NCI-H128 (cell line): ENCODE measurements around the gene FRMD4B.
A peak's percentile ranks its signal among the peaks of the same experiment; 100 is the strongest.
"Not testable (repeated sequence)": the region's sequence is repeated elsewhere in the genome, so short reads cannot be mapped to it uniquely, and the experiment has no call there.

Experiments
- DNase-seq: peaks from one replicate; lab custom pipeline; 2025; ENCODE audit not compliant: unreplicated experiment; lab: John Stamatoyannopoulos, UW

FRMD4B gene

DNA sequence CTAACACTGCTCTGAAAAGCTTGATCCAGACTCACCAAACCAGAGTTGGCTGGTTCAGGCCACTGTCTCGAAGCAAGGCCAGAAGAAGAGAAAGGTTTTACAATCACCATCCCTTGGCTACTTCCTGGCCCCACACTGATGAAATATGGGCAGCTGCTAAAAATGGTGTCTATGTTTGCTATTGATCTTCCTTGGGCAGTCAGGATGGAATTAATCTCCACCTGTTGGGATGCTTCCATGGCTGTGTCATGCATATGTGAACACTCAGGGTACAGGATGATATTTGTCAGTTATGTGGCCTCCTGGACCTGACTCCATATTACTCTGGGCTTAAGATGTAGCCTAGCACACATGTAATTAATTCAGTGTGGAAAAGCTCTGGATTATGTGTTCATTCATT is 61.9 kb downstream of the FRMD4B start:
- DNase-seq, result no peak

- not testable (repeated sequence) for DNase-seq
Observed at GRCh38 chr3:69322512-69322911, 63.4 kb downstream of the FRMD4B start.

DNA sequence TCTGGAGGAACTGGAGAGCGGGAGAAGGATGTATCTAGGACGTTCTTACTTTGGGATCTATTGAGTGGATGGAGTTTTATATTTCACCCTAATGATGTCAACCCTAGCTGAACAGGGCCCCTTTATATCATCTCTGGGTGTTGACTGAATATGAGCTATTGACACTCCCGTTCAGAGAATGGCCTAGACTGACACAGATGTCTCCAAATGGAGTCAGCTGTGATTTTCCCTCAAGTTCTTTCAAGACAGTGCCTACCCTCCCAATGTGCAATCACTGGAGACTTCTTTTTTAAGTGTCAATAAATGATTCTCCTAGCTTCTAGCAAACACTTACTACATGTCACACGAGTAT is 63.8 kb downstream of the FRMD4B start:
- no peak for DNase-seq

- no peak for DNase-seq
Observed at GRCh38 chr3:69321301-69322157, 64.4 kb downstream of the FRMD4B start.

DNA sequence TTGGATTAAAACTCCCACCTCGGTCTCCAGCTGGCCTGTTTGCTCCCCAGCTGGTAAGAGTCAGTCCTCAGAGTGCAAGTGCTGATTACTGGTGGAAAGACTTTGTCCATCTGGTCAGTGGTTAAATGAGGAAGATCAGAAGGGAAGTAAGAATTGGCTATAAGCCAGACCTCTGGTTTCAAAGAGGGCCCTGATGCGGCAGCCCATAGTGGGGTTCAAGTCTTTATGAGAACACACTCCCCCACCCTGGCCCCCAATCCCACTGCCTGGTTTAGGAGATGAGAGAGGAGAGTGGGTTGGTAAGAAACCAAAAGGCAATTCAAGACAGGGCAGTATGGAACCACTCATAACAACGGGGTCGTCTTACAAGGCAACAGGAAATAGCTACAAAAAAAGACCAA is 65.0 kb downstream of the FRMD4B start:
- no peak for DNase-seq

DNA sequence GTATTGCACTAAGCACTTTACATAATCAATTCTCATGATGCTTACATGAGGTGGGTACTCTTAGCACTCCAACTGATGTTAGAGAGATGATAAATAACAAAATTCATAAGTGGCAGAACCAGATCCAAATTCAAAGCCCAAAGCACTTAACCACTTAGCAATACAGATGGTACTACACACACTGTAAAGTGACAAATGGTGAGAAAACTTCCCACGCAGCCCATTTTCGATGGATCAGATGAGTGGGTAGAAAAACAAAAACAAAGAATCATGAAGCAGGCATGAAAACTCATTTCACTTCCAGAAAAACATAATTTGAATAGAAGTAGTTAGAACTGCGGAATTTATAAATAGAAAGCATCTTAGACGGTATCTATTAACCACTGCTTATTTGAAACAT is 66.2 kb downstream of the FRMD4B start:
- DNase-seq, result no peak

GRCh38 chr3:69318410-69318809 is 67.5 kb downstream of the FRMD4B start:
- DNase-seq, result no peak

GRCh38 chr3:69313251-69313650 is 72.6 kb downstream of the FRMD4B start:
- no peak for DNase-seq

DNA sequence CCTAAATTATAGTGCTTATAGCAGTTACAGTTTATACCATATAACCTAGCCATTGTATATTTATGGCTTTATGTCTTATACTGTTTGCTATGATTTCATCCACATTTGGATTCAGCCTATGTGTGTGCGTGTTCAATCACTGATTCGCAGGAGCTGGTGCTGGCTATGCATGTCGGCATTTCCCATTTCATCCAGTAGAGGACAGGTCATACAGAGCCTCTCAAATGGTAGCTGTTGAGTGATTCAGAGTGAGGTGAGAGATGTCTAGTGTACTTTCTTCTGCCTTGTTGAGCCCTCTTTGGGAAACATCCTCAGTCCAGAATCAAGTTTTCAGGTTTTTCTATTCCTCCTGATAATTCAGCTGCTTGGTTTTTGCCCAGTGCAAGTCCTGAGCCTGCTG is 76.1 kb downstream of the FRMD4B start:
- DNase-seq, result no peak

DNA sequence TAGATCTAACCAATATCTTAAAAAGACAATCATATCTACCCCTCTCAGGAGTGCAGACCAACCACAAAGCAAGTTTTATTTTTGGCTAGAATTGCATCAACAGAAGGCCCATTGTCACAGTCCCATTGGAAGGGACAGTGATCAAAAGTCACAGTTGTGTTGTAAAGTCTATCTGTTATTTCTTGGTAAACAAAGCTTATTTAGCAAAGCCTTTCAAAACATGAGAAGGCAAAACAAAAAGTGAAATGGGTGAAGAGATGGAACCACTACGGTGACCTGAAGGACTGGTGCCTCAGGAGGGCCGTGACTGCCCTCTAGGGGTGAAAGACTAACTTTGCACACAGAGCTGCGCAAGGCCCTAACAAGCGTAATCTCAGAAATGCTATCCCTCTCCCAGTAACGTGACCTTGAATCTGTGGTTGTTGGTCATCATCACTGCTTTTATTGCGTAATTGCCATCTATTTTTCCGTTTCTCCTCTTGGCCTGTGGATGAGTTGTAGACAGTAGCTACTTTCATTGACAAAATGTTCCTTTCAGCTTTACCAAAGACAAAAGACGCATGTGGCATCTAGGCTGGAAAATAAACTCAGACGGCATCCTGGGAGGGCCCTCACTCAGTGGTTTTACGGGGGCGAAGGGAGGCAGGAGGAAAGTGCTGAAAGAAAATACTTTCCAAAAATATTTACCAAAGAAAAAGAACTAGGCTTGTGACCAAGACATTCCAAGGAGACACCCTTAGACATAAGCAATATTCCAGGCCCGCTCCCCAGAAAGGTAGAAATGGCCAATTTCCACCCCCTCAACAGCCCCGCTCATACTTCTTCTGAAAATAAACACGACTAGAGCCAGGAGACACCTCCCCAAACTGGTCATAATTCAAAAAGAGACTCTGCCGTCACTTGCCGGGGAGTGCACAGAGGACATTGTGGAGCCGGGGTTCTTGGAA is 79.4 kb downstream of the FRMD4B start:
- peak; percentile 9 for DNase-seq

- DNase-seq, result no peak
Observed at GRCh38 chr3:69305011-69305410, 80.9 kb downstream of the FRMD4B start.

GRCh38 chr3:69304396-69304795 is 81.5 kb downstream of the FRMD4B start:
- DNase-seq, result no peak

DNA sequence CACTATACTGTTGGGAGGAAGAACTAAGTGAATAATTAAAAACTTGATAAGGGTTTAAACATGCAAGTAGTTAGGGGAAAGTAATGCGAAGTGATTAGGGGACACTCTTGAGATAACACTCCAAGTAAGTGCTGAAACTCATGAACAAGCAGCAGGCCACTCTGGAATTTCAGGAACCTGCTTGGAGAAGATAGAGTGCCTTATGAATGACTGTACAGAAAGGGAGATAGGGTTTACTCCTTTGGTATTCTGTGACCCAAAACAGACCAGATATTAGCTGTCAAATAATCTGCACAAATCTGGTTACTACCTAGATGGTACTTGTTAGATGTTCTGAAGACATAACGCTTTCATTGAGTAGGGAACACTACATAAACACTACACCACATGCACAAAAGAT is 85.6 kb downstream of the FRMD4B start:
- no peak for DNase-seq

- no peak for DNase-seq
Observed at GRCh38 chr3:69299344-69299743, 86.5 kb downstream of the FRMD4B start.

GRCh38 chr3:69297501-69297900 is 88.4 kb downstream of the FRMD4B start:
- DNase-seq, result no peak

GRCh38 chr3:69296995-69297394 is 88.9 kb downstream of the FRMD4B start:
- DNase-seq, result no peak

DNA sequence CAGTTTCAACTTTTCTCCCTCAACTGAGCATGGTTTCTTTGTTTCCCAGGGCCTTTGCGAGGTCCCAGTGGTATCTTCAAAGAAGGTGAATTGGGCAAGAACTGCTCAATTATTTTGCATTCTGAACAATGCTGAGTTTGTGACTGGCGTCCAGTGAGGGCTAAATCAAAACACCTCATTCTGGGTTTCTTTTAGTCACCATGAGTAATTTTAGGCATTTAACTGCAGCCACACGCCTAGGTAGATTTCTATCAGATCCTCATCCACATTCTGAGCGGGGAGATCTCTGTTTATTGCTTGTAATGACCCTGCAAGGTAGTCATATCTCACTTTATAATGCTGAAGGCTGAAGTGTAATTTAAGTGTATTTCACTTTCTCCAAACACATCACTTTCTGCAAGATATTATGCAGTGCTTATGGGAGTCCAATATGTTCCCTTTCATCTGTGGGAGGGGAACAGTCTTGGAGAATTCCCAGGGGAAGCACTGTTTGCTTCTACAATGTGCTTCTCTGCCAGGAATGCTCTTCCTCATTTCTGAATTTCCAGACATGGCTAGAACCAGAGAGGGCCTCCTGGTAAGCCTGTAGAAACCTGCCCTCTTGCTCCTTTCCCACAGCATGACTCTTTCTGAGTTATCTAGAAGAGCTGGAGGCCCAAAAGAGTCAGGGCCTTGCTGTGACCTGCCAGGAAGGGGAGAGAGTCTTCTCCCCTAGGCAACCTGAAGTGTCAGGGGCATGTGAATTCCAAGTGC is 91.7 kb downstream of the FRMD4B start:
- no peak for DNase-seq

- no peak for DNase-seq
Observed at GRCh38 chr3:69292959-69293574, 92.8 kb downstream of the FRMD4B start.

DNA sequence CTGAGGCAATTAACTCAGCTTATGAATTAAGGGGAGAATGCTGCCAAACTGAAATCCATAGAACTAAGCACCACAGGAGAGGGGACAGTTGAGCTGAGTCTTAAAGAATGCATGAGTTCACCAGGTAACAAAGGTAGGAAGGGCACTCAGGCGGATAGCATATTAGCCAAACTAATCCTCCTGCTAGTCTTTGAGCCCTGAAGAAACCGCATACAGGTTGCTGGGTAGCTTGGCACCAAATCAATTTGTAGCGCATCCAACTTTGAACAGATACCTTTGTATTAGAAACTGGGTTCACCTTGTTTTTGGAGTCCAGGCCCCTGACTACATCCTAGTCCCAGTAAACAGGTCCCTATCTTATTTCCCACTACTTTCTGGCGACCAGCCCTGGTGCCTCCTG is 93.7 kb downstream of the FRMD4B start:
- no peak for DNase-seq

DNA sequence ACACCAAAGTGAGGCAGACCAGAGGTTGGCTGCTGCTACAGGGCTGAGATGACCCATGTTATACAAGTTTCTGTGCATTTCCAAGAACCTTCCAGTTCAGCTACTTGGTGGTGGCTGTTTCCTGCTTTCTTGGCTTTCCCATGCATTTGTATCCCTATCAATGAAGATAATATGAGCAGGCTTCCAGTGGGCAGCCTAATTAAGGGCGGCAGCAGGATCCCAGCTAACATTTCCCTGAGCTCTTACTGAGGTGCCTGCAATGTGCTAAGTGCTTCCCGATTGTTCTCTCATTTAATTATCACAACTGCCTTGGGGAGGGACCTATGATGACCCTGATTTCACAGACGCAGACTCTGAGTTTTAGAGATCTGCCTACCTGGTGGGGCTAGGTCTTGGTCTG is 95.5 kb downstream of the FRMD4B start:
- DNase-seq, result no peak

- DNase-seq, result no peak
Observed at GRCh38 chr3:69290006-69290405, 95.9 kb downstream of the FRMD4B start.
